Measurements from ENCODE around the gene GPR42. TPM values are rescaled to one million over a fixed set of nuclear protein-coding genes. Genes with fewer than 3 reads are reported as not detected.

GPR42 gene
- total and polyA plus RNA-seq, 10 of the 15 experiments (the other 5 are each of a cell fraction or from before 2014, with no cell fraction given): 0.13 TPM; not detected in 9

DNA sequence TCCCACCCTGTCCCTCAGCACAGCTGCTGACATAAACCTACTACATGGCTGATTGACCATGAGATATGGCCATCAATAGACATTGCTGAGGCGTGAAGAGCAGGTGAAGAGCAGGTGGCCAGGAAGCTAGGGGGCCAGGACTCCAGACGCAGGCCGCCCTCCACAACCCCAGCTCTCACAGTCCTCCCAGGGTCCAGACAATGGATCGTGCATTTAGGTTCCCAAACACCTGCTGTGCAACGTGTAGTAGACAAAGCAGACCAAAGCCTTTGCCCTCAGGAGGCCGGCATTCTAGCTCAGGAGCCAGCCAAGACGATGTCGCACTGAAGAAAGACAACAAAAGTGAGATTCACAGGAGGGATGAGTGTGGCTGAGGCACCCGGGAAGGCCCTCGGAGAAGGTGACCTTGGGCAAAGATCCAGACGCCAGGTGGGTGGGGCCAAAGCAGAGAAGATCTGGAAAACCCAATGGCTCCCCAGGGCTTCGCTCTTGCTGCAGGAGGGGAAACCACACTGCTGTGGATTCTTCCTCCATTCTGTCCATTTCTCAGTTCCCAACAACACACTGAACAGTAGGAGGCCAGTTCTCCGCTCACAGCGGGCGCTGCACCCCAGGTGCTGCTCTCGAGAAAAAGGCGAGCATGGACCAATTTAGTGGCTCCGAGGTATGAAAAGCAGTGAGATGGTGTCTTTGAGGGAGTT, 21.8 kb upstream of the GPR42 start:
- Histone ChIP-seq H3K9me3 (replicated peaks; ENCODE audit: control insufficient read depth, insufficient read depth, low read length) (no peaks in the 10 kb centered on the region), H3K9ac (ENCODE audit: control insufficient read depth, insufficient read depth, low read length) (no peak overlapping the region), H2AFZ (ENCODE audit: control insufficient read depth, low read depth, low read length) (no peak overlapping the region), H3K4me3 (no peak overlapping the region), H3K4me1 (ENCODE audit: control insufficient read depth, insufficient read depth, low read length) (peaks cover 59% of the 10 kb centered on the region), H3K27me3 (replicated peaks in 1 of 2; ENCODE audit: control insufficient read depth in 2 of 2, insufficient read depth in 2 of 2, low read length in 1 of 2) (no peaks in the 10 kb centered on the region), H4K20me1 (ENCODE audit: control insufficient read depth, insufficient read depth) (no peaks in the 10 kb centered on the region), H3K27ac (ENCODE audit: control insufficient read depth, insufficient read depth) (peak overlapping the region; percentile 97; the same call in 1 of the 2 replicates), H3K79me2 (ENCODE audit: control insufficient read depth, insufficient read depth, low read length) (no peaks in the 10 kb centered on the region), H3K4me2 (ENCODE audit: control insufficient read depth, insufficient read depth) (no peak overlapping the region), H3K36me3 (ENCODE audit: control insufficient read depth in 2 of 2, insufficient read depth in 2 of 2, low read length in 1 of 2) (peaks cover 4 to 6% of the 10 kb centered on the region in 2 experiments; a peak in 3 of 4 replicates)
- ChIA-PET CTCF (interaction anchor here (0.6 to 5.8 kb wide), 11 partner anchors 15 to 160 kb away, joined by 3 to 61 read pairs (median 5); no protein-coding TSS in a partner anchor), RAD21 (ENCODE audit: unreplicated experiment) (interaction anchor here (0.6 to 6.2 kb wide), 9 partner anchors 17 to 243 kb away, joined by 3 to 127 read pairs (median 6); partner anchors contain the start of gene CD22), POLR2A (interaction anchor here (0.9 to 5.4 kb wide), 9 partner anchors 16 to 156 kb away, joined by 3 to 135 read pairs (median 3); no protein-coding TSS in a partner anchor), SMC1A (ENCODE audit: uncharacterized antibody, unreplicated experiment) (interaction anchor here (0.6 to 7.7 kb wide), 15 partner anchors 17 to 207 kb away, joined by 3 to 152 read pairs (median 4); partner anchors contain the start of gene CD22)
- intact Hi-C loops (cut with micrococcal nuclease; ENCODE audit: unreplicated experiment): loop anchor here (5.0 kb wide), 3 partner anchors 42 to 248 kb away; partner anchors contain the start of gene USF2
- DNase-seq (ENCODE audit: low read depth, low spot score): no peak
- peak; percentile 3; the same call in 1 of the 3 replicates for ATAC-seq
- in situ Hi-C loops (cut with MboI): loop anchor here (5.0 kb wide), 1 partner anchor 118 kb away; no protein-coding TSS in a partner anchor
- TF ChIP-seq PAX5 (IDR thresholded peaks at IDR 0.05; ENCODE audit: borderline replicate concordance, low read depth, low read length) (0 out of 2 replicates have a peak, but pooled peaks have one; percentile 23), POLR2AphosphoS2 (IDR thresholded peaks at IDR 0.05; ENCODE audit: low read depth, low read length) (peak; percentile 5), HDAC2 (IDR thresholded peaks at IDR 0.05) (no peak), IKZF1 (conservative IDR thresholded peaks at IDR 0.05) (0 out of 2 replicates have a peak, but pooled peaks have one; percentile 25), POLR2AphosphoS5 (IDR thresholded peaks at IDR 0.05; ENCODE audit: low read length) (peak; percentile 12; the same call in 1 of the 2 replicates), SMAD5 (IDR thresholded peaks at IDR 0.05; ENCODE audit: low read depth) (0 out of 2 replicates have a peak, but pooled peaks have one; percentile 54), TCF12 (IDR thresholded peaks at IDR 0.05; ENCODE audit: low read depth, low read length) (peak; percentile 83), EED (IDR thresholded peaks at IDR 0.05; ENCODE audit: low read depth) (no peak), POLR2A (IDR thresholded peaks at IDR 0.05; ENCODE audit: low read depth, low read length) (peak; percentile 73), TCF3 (IDR thresholded peaks at IDR 0.05; ENCODE audit: borderline replicate concordance, insufficient read depth, low read depth, low read length) (peak; percentile 77), POU2F2 (IDR thresholded peaks at IDR 0.05; ENCODE audit: borderline replicate concordance, low read depth, low read length) (0 out of 3 replicates have a peak, but pooled peaks have one; percentile 5), SREBF1 (IDR thresholded peaks at IDR 0.05; ENCODE audit: low read length) (0 out of 2 replicates have a peak, but pooled peaks have one; percentile 19)
- TF ChIP-seq, protein P1, sequence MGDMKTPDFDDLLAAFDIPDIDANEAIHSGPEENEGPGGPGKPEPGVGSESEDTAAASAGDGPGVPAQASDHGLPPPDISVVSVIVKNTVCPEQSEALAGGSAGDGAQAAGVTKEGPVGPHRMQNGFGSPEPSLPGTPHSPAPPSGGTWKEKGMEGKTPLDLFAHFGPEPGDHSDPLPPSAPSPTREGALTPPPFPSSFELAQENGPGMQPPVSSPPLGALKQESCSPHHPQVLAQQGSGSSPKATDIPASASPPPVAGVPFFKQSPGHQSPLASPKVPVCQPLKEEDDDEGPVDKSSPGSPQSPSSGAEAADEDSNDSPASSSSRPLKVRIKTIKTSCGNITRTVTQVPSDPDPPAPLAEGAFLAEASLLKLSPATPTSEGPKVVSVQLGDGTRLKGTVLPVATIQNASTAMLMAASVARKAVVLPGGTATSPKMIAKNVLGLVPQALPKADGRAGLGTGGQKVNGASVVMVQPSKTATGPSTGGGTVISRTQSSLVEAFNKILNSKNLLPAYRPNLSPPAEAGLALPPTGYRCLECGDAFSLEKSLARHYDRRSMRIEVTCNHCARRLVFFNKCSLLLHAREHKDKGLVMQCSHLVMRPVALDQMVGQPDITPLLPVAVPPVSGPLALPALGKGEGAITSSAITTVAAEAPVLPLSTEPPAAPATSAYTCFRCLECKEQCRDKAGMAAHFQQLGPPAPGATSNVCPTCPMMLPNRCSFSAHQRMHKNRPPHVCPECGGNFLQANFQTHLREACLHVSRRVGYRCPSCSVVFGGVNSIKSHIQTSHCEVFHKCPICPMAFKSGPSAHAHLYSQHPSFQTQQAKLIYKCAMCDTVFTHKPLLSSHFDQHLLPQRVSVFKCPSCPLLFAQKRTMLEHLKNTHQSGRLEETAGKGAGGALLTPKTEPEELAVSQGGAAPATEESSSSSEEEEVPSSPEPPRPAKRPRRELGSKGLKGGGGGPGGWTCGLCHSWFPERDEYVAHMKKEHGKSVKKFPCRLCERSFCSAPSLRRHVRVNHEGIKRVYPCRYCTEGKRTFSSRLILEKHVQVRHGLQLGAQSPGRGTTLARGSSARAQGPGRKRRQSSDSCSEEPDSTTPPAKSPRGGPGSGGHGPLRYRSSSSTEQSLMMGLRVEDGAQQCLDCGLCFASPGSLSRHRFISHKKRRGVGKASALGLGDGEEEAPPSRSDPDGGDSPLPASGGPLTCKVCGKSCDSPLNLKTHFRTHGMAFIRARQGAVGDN (IDR thresholded peaks at IDR 0.05): peak; percentile 92
- TF ChIP-seq, protein P2, sequence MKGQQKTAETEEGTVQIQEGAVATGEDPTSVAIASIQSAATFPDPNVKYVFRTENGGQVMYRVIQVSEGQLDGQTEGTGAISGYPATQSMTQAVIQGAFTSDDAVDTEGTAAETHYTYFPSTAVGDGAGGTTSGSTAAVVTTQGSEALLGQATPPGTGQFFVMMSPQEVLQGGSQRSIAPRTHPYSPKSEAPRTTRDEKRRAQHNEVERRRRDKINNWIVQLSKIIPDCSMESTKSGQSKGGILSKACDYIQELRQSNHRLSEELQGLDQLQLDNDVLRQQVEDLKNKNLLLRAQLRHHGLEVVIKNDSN (IDR thresholded peaks at IDR 0.05; ENCODE audit: borderline replicate concordance, extremely low read length, insufficient read depth, low read depth, low read length): no peak
- TF ChIP-seq, protein P3, sequence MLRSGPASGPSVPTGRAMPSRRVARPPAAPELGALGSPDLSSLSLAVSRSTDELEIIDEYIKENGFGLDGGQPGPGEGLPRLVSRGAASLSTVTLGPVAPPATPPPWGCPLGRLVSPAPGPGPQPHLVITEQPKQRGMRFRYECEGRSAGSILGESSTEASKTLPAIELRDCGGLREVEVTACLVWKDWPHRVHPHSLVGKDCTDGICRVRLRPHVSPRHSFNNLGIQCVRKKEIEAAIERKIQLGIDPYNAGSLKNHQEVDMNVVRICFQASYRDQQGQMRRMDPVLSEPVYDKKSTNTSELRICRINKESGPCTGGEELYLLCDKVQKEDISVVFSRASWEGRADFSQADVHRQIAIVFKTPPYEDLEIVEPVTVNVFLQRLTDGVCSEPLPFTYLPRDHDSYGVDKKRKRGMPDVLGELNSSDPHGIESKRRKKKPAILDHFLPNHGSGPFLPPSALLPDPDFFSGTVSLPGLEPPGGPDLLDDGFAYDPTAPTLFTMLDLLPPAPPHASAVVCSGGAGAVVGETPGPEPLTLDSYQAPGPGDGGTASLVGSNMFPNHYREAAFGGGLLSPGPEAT (IDR thresholded peaks at IDR 0.05; ENCODE audit: low read depth): no peak
- no peak for FAIRE-seq
- BruUV-seq (replicated peaks): no TSS peak
- 58% methylated on average over 18 of the region's 18 CpGs for WGBS (ENCODE audit: insufficient coverage, insufficient replicate concordance, low lambda C conversion rate, missing lambda C conversion rate)

Measured in GM12878 (cell line).